Jurkat, Clone E6-1 (cell line): ENCODE results near the gene ZNF558. TPM values are rescaled to one million over a fixed set of nuclear protein-coding genes. Genes with fewer than 3 reads are reported as not detected.

ENCODE experiments used
- DNase-seq: peaks from one replicate; pipeline ENCODE4 v3.0.0-alpha.2; 2011; ENCODE audit warnings: low read depth, low spot score
- H3K4me3 ChIP-seq: 2 replicates; pipeline ENCODE4 v1.5.1; 2011; ENCODE audit warnings: mild to moderate bottlenecking, low read length, control low read depth, moderate library complexity
- polyA plus RNA-seq: library from polyadenylated mRNA; unstranded; fragments of >200 nt; gene quantifications from one replicate; pipeline ENCODE4 v1.2.1, GENCODE V29; 2012; ENCODE audit warnings: missing spikeins; ENCODE audit not compliant: insufficient read length, insufficient read depth

ZNF558 gene
- 5.6 TPM for polyA plus RNA-seq

DNA sequence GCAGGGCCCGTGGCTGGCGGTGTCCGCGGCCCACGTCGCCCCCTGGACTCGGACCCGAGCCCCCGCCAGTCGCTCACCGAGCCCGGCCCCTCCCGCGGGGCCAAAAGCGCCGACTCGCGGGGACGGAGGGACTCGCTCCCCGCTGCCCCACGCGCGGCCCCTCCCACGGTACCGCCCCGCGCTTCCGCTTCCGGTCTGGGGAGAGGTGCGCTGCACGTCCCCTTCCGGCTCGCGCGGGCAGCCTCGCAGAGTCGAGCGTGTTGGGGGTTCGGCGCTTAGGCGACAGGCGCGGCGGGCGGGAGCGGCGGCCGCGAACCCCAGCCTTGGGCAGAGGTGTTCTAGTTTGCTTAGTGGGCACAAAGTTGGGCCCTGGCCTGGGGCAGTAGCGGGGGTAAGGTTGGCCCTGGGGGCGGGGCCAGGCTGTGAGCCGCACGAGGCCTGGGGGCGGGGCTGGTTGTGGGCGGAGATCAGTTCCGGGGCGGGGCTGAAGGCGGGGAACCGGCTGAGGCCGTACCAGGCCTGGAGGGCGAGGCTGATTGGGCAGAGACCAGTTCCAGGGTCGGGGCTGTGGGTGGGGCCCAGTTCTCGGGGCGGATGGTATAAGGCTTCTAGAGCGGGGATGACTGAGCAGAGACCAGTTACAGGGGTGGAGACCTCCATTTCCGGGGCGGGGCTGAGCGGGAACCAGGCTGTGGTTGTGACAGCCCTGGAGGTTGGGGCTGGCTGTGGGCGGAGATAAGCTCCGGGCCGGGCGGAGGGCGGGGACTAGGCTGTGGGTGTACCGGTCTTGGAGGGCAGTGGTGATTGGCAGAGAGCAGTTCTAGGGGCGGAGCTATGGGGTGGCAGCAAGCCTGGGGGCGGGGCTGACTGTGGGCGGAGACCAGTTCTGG lies at the start of gene ZNF558, which contains the start of gene MBD3L1:
ZNF558 (minus strand) TSS at position 173 of the 890 bp plus-strand sequence. CDS start 9,645 bp downstream, outside the sequence.
MBD3L1 (plus strand) TSS at position 246 of the 890 bp plus-strand sequence. CDS start 10,302 bp downstream, outside the sequence.
- DNase-seq: peak; percentile 97
- H3K4me3 ChIP-seq: peak within 1 kb of the TSS; percentile 75

DNA sequence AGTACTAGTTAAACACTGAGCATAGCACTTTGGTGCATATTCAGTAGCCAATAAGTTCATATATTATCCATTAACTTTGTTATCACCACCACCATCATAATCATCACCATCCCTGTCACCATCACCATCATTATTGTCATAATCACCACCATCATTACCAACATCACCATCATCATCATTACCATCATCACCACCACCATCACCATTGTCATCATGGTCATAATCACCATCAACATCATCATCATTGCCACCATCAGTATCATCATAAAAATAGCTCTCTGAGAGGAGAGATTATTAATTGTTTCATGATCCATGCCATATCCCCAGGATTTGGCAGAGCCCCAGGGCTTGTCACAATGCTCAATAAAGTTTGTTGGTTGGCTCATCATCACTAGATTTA lies 49.4 kb upstream of the ZNF558 start:
- no peak overlapping the region for H3K4me3 ChIP-seq
- DNase-seq: no peak

DNA sequence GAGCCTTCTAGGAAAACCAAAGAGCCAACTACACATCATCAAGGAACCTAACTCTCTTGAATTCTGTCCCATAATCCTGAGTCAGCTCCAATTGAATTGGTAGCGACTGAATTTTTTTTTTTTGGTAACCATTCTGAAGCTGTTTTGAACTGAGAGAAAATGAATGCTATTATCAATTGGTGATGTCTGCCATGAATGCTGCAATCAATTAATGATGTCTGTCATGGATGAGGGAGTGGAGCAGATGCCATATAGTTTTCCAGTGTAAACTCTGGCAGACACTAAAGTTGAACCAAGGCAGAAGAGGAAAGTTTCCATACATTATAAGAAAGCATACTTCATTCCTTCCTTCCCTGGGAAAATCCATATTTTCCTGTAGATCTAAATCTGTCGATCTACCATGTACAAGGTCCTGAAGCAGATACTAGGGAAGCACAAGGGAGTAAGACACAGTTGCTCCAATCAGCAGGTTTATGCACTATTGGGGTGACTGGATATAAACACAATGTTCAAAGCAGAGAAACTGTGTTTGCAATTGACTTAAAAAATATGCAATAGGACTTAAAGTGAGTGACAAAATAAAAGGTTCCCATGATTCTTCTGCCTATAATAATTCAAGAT lies 48.9 kb upstream of the ZNF558 start:
- no peak for DNase-seq
- H3K4me3 ChIP-seq: no peak overlapping the region

GRCh38 chr19:8877854-8878705 lies 46.0 kb upstream of the ZNF558 start:
- DNase-seq: no peak
- H3K4me3 ChIP-seq: no peak overlapping the region

GRCh38 chr19:8866344-8866743 lies 34.2 kb upstream of the ZNF558 start:
- H3K4me3 ChIP-seq: no peak overlapping the region
- DNase-seq: no peak

GRCh38 chr19:8858260-8858659 lies 26.2 kb upstream of the ZNF558 start:
- DNase-seq: no peak
- no peak overlapping the region for H3K4me3 ChIP-seq

- no peak overlapping the region for H3K4me3 ChIP-seq
- DNase-seq: no peak
These were observed 18.4 kb upstream of the ZNF558 start for GRCh38 chr19:8850488-8850887.

- H3K4me3 ChIP-seq: no peak overlapping the region
- no peak for DNase-seq
These were observed 17.1 kb upstream of the ZNF558 start for GRCh38 chr19:8849232-8849631.

- DNase-seq: no peak
These were observed 14.7 kb upstream of the ZNF558 start for GRCh38 chr19:8846819-8847218.

GRCh38 chr19:8840708-8841107 lies 8.6 kb upstream of the ZNF558 start:
- no peak overlapping the region for H3K4me3 ChIP-seq
- DNase-seq: no peak

More at GRCh38 chr19:8846819-8847218, 14.7 kb upstream of the ZNF558 start:
- no peak overlapping the region for H3K4me3 ChIP-seq

GRCh38 chr19:8835877-8836276 lies 3.8 kb upstream of the ZNF558 start:
- DNase-seq: no peak
- no peak overlapping the region for H3K4me3 ChIP-seq

- H3K4me3 ChIP-seq: no peak overlapping the region
- no peak for DNase-seq
These were observed 3.3 kb upstream of the ZNF558 start for GRCh38 chr19:8835446-8835845.

DNA sequence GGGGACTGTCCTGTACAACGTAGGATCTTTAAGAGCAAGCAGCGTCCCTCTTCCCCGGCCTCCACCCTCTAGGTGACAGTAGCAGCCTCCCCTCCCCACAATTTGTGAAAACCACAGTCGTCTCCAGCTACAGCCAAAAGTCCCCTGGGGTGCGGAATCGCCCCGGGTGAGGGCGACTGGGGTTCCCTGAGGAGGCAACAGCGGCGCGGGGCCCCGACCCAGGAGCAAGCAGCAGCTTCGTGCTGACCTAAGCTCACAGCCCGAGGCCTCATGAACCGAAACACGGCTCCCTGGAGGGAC lies 322 bp downstream of the ZNF558 start:
- H3K4me3 ChIP-seq: peak overlapping the region; percentile 75
- no peak for DNase-seq

GRCh38 chr19:8831373-8831772 lies 731 bp downstream of the ZNF558 start:
- peak overlapping the region; percentile 75 for H3K4me3 ChIP-seq
- no peak for DNase-seq

GRCh38 chr19:8827277-8827676 lies 4.8 kb downstream of the ZNF558 start:
- no peak for DNase-seq

GRCh38 chr19:8826371-8826770 lies 5.7 kb downstream of the ZNF558 start:
- DNase-seq: peak; percentile 5

More at GRCh38 chr19:8827277-8827676, 4.8 kb downstream of the ZNF558 start:
- H3K4me3 ChIP-seq: no peak overlapping the region

GRCh38 chr19:8821748-8822241 lies 10.3 kb downstream of the ZNF558 start:
- no peak for DNase-seq
- H3K4me3 ChIP-seq: no peak overlapping the region

More at GRCh38 chr19:8826371-8826770, 5.7 kb downstream of the ZNF558 start:
- no peak overlapping the region for H3K4me3 ChIP-seq

DNA sequence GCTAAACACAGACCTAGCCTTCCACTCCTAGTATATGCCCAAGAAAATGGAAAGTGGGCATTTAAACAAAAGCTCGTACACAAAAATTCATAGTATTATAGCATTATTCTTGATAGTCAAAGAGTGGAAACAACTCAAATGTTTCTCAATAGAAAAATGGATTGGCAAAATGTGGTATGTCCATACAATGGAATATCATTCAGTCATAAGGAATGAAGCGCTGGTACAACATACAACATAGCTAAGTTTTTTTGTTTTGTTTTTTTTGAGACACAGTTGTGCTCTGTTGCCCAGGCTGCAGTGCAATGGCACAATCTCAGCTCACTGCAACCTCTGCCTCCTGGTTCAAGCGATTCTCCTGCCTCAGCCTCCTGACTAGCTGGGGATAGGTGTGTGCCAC lies 11.9 kb downstream of the ZNF558 start:
- no peak for DNase-seq
- H3K4me3 ChIP-seq: no peak overlapping the region

DNA sequence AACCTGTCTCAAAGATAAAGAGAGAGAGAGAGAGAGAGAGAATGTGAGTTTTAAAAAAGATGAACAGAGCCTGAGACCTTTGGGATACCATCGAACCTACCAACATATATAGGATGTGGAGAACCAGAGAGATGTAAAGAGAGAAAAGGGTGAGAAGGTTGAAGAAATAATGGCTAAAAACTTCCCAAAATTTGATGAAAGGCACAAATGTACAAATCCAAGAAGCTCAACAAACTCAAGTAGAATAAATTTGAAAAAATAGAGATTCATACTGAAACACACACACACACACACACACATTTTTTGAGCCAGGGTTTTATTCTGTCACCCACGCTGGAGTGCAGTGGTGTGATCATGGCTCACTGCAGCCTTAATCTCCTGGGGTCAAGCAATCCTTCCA lies 16.3 kb downstream of the ZNF558 start:
- no peak overlapping the region for H3K4me3 ChIP-seq
- DNase-seq: no peak
